Bronchial epithelial cell (primary cell): ENCODE measurements around the gene SYMPK. TPM values are rescaled to one million over a fixed set of nuclear protein-coding genes. Genes with fewer than 3 reads are reported as not detected.
"Not testable (repeated sequence)": the region's sequence is repeated elsewhere in the genome, so short reads cannot be mapped to it uniquely, and the experiment has no call there.

ENCODE experiments used
- DNase-seq: peaks from one replicate; pipeline ENCODE4 v3.0.0-alpha.2; 2010; ENCODE audit warnings: low read depth
- FAIRE-seq: peaks from 2 replicates; lab custom pipeline; 2011; peaks lifted over from hg19 to GRCh38; lab: Jason Lieb, UNC
- H3K27me3 ChIP-seq: 2 replicates; pipeline ENCODE4 v1.5.1; 2011; ENCODE audit warnings: low read length; ENCODE audit not compliant: control insufficient read depth, insufficient read depth
- H3K36me3 ChIP-seq: 2 replicates; pipeline ENCODE4 v1.5.1; 2011; ENCODE audit warnings: low read length; ENCODE audit not compliant: control insufficient read depth, insufficient read depth
- H3K4me3 ChIP-seq: 2 replicates; pipeline ENCODE4 v1.5.1; 2011; ENCODE audit warnings: mild to moderate bottlenecking, low read depth, low read length, control low read depth
- total RNA-seq: library from RNA; depleted of rRNA; stranded (reverse); fragments of >200 nt; gene quantifications from 2 replicates; pipeline ENCODE4 v1.2.1, GENCODE V29; 2014
- TF ChIP-seq, protein P1 (sequence below): IDR thresholded peaks from 2 replicates; pipeline ENCODE4 v1.5.1; 2011; ENCODE audit warnings: mild to moderate bottlenecking, moderate library complexity, low read length, control low read depth, inconsistent platforms; ENCODE audit not compliant: insufficient read depth, severe bottlenecking

The SYMPK gene
- total RNA-seq, 1 donor from 2014 or later = 27.9 TPM

DNA sequence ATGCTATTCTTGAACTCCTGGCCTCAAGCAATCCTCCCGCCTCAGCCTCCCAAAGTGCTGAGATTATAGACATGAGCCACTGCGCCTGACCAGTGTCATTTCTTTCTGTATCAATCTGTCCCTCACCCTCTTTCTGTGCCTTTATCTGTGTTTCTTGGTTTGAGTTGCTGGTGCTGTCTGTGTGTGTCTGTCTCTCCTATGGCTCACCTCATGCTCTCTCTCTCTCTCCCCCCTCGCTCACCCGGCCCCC, 13.1 kb upstream of the SYMPK start:
- Histone ChIP-seq H3K36me3 (no peaks in the 10 kb centered on the region), H3K27me3 (no peaks in the 10 kb centered on the region), H3K4me3 (no peak overlapping the region)
- FAIRE-seq (no peak), DNase-seq (no peak)
- TF ChIP-seq, protein P1, sequence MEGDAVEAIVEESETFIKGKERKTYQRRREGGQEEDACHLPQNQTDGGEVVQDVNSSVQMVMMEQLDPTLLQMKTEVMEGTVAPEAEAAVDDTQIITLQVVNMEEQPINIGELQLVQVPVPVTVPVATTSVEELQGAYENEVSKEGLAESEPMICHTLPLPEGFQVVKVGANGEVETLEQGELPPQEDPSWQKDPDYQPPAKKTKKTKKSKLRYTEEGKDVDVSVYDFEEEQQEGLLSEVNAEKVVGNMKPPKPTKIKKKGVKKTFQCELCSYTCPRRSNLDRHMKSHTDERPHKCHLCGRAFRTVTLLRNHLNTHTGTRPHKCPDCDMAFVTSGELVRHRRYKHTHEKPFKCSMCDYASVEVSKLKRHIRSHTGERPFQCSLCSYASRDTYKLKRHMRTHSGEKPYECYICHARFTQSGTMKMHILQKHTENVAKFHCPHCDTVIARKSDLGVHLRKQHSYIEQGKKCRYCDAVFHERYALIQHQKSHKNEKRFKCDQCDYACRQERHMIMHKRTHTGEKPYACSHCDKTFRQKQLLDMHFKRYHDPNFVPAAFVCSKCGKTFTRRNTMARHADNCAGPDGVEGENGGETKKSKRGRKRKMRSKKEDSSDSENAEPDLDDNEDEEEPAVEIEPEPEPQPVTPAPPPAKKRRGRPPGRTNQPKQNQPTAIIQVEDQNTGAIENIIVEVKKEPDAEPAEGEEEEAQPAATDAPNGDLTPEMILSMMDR = no peak

DNA sequence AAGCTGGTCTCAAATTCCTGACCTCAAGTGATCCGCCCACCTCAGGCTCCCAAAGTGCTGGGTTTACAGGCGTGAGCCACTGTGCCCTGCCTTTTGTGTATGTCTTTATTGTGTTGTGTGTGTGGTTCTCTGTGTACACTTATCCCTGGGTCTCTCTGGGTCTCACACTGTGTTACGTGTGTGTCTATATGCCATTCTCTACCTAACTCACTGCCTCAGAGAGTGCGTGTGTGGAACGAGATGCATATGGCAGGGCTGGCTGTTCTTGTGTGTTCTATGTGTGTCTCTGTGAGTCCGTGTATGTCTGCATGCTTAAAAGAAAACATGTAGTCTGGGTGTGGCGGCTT, 11.6 kb upstream of the SYMPK start:
- FAIRE-seq (no peak), DNase-seq (no peak)
- Histone ChIP-seq H3K27me3 (no peaks in the 10 kb centered on the region), H3K36me3 (no peaks in the 10 kb centered on the region), H3K4me3 (no peak overlapping the region)
- TF ChIP-seq, protein P1 = no peak

DNA sequence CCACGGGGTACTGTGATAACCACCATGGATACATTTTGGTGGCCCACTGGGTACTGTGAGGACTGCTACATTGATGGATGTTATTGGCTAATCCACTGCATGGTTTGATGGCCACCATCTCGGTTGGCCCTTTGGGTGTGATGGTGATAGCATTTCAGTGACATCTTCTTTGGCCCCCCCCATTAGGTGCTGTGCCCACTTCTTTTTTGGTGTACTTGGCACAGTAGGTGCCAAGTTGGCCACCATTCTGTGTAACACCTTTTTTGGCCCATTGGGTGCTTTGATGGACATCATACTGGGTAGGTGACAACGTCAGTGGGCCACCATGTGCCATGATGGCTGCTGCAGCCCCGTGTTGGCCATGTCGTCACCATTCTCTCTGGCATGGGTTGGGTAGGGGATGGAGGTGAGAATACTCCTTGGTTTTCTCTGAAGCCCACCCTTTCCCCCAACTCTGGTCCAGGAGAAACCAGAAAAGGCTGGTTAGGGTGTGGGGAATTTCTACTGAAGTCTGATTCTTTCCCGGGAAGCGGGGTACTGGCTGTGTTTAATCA, 10.3 kb upstream of the SYMPK start:
- Histone ChIP-seq H3K36me3 (no peaks in the 10 kb centered on the region), H3K27me3 (no peaks in the 10 kb centered on the region), H3K4me3 (no peak overlapping the region)
- TF ChIP-seq, protein P1 = no peak
- DNase-seq (no peak), FAIRE-seq (no peak)

DNA sequence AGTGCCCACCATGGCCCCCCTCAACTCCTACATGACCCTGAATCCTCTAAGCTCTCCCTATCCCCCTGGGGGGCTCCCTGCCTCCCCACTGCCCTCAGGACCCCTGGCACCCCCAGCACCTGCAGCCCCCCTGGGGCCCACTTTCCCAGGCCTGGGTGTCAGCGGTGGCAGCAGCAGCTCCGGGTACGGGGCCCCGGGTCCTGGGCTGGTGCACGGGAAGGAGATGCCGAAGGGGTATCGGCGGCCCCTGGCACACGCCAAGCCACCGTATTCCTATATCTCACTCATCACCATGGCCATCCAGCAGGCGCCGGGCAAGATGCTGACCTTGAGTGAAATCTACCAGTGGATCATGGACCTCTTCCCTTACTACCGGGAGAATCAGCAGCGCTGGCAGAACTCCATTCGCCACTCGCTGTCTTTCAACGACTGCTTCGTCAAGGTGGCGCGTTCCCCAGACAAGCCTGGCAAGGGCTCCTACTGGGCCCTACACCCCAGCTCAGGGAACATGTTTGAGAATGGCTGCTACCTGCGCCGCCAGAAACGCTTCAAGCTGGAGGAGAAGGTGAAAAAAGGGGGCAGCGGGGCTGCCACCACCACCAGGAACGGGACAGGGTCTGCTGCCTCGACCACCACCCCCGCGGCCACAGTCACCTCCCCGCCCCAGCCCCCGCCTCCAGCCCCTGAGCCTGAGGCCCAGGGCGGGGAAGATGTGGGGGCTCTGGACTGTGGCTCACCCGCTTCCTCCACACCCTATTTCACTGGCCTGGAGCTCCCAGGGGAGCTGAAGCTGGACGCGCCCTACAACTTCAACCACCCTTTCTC, 9.4 kb upstream of the SYMPK start:
- TF ChIP-seq, protein P1 = no peak
- no peaks in the 10 kb centered on the region for H3K27me3 ChIP-seq

DNA sequence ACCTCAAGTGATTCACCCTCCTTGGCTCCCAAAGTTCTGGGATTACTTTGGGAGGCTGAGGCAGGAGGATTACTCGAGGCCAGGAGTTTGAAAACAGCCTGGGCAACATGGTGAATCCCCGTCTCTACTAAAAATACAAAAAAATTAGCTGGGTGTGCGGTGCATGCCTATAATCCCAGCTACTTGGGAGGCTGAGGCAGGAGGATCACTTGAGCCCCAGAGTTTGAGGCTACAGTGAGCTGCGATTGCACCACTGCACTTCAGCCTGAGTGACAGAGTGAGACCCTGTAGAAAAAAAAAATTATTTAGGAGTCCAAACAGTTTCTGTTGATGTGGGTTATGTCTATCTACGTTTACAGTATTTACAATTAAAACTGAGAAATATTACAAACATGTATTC, 7.9 kb upstream of the SYMPK start:
- Histone ChIP-seq H3K4me3 (no peak overlapping the region), H3K27me3 (peaks cover 5% of the 10 kb centered on the region), H3K36me3 (no peaks in the 10 kb centered on the region)
- no peak for FAIRE-seq
- DNase-seq = no peak
- TF ChIP-seq, protein P1 = no peak

More for the DNA sequence above, 9.4 kb upstream of the SYMPK start:
- Histone ChIP-seq H3K4me3 (no peak overlapping the region), H3K36me3 (no peaks in the 10 kb centered on the region)
- DNase-seq (no peak), FAIRE-seq (no peak)

DNA sequence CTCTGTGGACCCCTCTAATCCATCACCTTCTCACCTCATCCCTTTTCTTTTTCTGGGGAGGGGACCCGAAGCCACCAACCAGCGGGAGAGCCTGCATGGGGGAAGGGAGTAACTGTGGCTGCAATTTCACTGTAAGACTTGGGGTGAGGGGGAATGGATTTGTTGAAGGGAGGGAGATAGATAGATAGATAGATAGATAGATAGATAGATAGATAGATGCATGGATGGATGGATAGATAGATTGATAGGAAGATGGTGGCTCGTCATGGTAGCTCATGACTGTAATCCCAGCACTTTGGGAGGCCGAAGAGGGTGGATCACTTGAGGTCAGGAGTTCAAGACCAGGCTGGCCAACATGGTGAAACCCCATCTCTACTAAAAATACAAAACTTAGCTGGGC, 4.3 kb upstream of the SYMPK start:
- not testable (repeated sequence) for DNase-seq, H3K4me3 ChIP-seq, H3K36me3 ChIP-seq, FAIRE-seq
- peaks cover 15% of the 10 kb centered on the region for H3K27me3 ChIP-seq
